Ascending aorta (tissue), 2 donors: Measurements from ENCODE around the gene EIF4E1B. TPM values are rescaled to one million over a fixed set of nuclear protein-coding genes. Genes with fewer than 3 reads are reported as not detected.
A peak's percentile ranks its signal among the peaks of the same experiment; 100 is the strongest.

Experiments used
- DNase-seq, 2 donors: peaks; one replicate each; pipeline ENCODE4 v3.0.0-alpha.2; 2019; ENCODE audit warnings: low spot score in 2 of 2
- H3K27ac ChIP-seq, 2 donors: fragments of 200-600 bp; sonication (generic); one replicate each; pipeline ENCODE4 v1.5.1; 2016 to 2017; ENCODE audit warnings: mild to moderate bottlenecking in 1 of 2
- H3K27me3 ChIP-seq: fragments of 200-600 bp; sonication (generic); one replicate; pipeline ENCODE4 v1.5.1; 2017
- H3K36me3 ChIP-seq, 2 donors: fragments of 200-600 bp; sonication (generic); one replicate each; pipeline ENCODE4 v1.5.1; 2016
- H3K4me1 ChIP-seq, 2 donors: fragments of 200-600 bp; sonication (generic); one replicate each; pipeline ENCODE4 v1.5.1; 2016 to 2017; ENCODE audit warnings: mild to moderate bottlenecking in 1 of 2
- H3K4me3 ChIP-seq, 2 donors: fragments of 200-600 bp; sonication (generic); one replicate each; pipeline ENCODE4 v1.5.1; 2016 to 2017; ENCODE audit warnings: mild to moderate bottlenecking in 1 of 2
- H3K9me3 ChIP-seq, 2 donors: fragments of 200-600 bp; sonication (generic); one replicate each; pipeline ENCODE4 v1.5.1; 2016
- CTCF ChIP-seq, 3 experiments: fragments of 200-600 bp in 2 of 3; fragments of 450-650 bp in 1 of 3; sonication (generic) in 2 of 3; IDR thresholded peaks; one replicate each; pipeline ENCODE4 v1.5.1; 2016 to 2019; ENCODE audit warnings: antibody characterized with exemption in 3 of 3, mild to moderate bottlenecking in 1 of 3, moderate library complexity in 1 of 3
- intact Hi-C: fragments of 100-400 bp; cut with DNase I; formaldehyde crosslinking; loops from one replicate; pipeline ENCODE4 v1.15.1; 2023
- total RNA-seq: library from RNA; depleted of rRNA; stranded (reverse); fragments of >200 nt; gene quantifications from one replicate; pipeline ENCODE4 v1.1.0, GENCODE V29; 2016

EIF4E1B gene
- total RNA-seq, 1 donor from 2014 or later: not detected

DNA sequence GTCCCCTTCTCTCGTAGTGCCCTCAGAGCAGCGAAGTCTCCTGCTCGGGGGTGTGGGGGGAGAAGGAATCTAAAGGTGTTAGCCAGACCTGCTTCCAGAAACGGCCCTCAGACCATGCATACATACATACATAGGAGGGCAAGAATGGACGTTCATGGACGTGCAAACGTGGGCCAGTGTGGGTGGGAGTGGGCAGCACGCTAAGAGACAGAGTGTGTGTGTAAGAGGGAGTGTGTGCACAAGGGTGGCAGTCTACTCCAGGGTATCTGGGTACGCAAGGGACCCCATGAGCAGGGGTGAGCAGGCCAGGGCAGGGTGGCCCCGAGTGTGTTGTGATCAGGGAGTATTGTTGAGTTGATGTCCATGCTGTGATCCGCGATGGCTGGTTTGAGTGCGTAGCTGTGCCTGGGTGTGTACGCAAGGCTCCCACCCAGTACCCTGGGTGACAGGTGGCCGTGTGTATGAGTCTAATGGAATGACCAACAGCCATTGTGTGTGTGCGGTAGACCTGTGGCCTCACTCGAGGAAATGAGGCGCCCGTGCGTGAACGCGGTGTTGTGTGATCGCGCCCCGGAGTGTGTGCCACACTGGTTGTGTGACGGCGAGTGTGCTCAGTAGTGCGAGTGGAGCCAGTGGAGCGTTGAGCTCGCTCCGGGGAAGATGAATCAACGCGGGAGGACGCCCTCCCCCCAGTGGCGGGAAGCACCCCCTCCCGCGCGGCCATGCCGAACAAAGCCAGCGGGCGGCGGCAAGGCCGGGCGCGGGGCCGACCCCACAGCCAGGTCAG is 21.3 kb upstream of the EIF4E1B start:
- Histone ChIP-seq H3K4me3 (peak overlapping the region; percentile 63 to 77), H3K27ac (no peak overlapping the region), H3K36me3 (no peaks in the 10 kb centered on the region), H3K4me1 (peaks cover 0 to 4% of the 10 kb centered on the region in 2 donors), H3K27me3 (peaks cover 12% of the 10 kb centered on the region), H3K9me3 (no peaks in the 10 kb centered on the region)
- TF ChIP-seq CTCF (IDR thresholded peaks at IDR 0.05): no peak
- intact Hi-C loops: no loop called here
- DNase-seq: no peak

- TF ChIP-seq CTCF (IDR thresholded peaks at IDR 0.05): no peak
- Histone ChIP-seq H3K4me3 (peak within 1 kb of the TSS; percentile 63 to 77), H3K27ac (no peak within 1 kb of the TSS), H3K27me3 (peaks cover 12% of the 10 kb centered on the region), H3K36me3 (no peaks in the 10 kb centered on the region), H3K4me1 (peaks cover 0 to 4% of the 10 kb centered on the region in 2 donors), H3K9me3 (no peaks in the 10 kb centered on the region)
- intact Hi-C loops: no loop called here
- no peak for DNase-seq
These were observed 20.6 kb upstream of the EIF4E1B start, which contains the start of gene GPRIN1 for GRCh38 chr5:176609724-176610434. TSS of gene GPRIN1 (minus strand) at chr5:176610156. CDS start at chr5:176599834, 10,322 bp downstream.

DNA sequence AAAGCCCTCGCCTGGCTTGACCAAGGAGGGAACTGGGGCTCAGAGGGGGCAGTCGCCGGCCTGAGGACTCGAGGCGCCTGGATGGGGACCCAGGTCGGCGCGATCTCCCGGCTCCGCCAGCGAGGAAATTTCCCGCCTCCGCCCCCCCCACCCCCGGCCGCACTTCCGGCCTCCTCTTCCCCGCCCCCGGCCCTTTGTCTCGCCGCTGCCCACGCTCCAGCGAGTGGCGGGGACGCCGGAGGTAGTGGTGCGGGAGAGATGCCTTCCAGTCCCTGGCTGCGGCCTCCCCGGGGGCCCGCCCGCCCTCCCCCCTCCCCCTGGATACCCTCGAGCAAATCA is 20.1 kb upstream of the EIF4E1B start:
- no peak for DNase-seq
- H3K36me3 ChIP-seq: no peaks in the 10 kb centered on the region
- H3K27ac ChIP-seq: no peak overlapping the region
- peaks cover 12% of the 10 kb centered on the region for H3K27me3 ChIP-seq
- no peak for TF ChIP-seq CTCF (IDR thresholded peaks at IDR 0.05)
- H3K4me3 ChIP-seq: peak overlapping the region; percentile 63 to 77
- H3K4me1 ChIP-seq: peaks cover 0 to 4% of the 10 kb centered on the region in 2 donors
- intact Hi-C loops: no loop called here
- H3K9me3 ChIP-seq: no peaks in the 10 kb centered on the region

DNA sequence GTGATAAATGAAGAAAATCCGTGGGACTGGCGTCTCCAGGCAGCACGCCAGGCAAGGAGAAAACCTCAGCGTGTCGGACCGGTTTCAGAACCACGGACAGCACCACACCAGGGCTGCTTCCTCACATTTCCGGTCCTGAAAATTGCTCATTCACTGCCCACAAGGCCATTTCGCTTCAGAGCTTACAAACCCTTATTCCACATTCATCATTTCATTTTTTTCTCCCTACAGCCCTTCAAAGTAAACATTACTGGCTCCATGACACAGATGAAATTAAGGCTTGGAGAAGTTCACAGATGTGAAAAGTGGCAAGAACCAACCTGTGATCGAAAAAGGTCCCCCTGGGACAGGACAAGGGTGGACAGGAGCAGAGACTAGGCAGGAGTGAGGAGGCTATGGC is 19.0 kb upstream of the EIF4E1B start:
- no peak for DNase-seq
- intact Hi-C loops: no loop called here
- Histone ChIP-seq H3K27me3 (peaks cover 12% of the 10 kb centered on the region), H3K27ac (no peak overlapping the region), H3K4me3 (no peak overlapping the region), H3K4me1 (peaks cover 0 to 4% of the 10 kb centered on the region in 2 donors), H3K36me3 (no peaks in the 10 kb centered on the region), H3K9me3 (no peaks in the 10 kb centered on the region)
- TF ChIP-seq CTCF (IDR thresholded peaks at IDR 0.05): no peak

- H3K27ac ChIP-seq: no peak overlapping the region
- intact Hi-C loops: no loop called here
- peaks cover 0 to 4% of the 10 kb centered on the region in 2 donors for H3K4me1 ChIP-seq
- TF ChIP-seq CTCF (IDR thresholded peaks at IDR 0.05): no peak
- no peaks in the 10 kb centered on the region for H3K36me3 ChIP-seq
- peaks cover 12% of the 10 kb centered on the region for H3K27me3 ChIP-seq
- no peaks in the 10 kb centered on the region for H3K9me3 ChIP-seq
- H3K4me3 ChIP-seq: no peak overlapping the region
- no peak for DNase-seq
These were observed 18.5 kb upstream of the EIF4E1B start for GRCh38 chr5:176612008-176612407.
